Skeletal muscle tissue (tissue), 4 donors: ENCODE results near the gene SH3BP2. TPM values are rescaled to one million over a fixed set of nuclear protein-coding genes. Genes with fewer than 3 reads are reported as not detected.

Experiments
- H3K27ac ChIP-seq: one replicate; pipeline ENCODE4 v1.7.0; 2013; ENCODE audit warnings: mild to moderate bottlenecking, low read depth, low read length, inconsistent platforms
- H3K27me3 ChIP-seq, 3 donors: one replicate each; pipeline ENCODE4 v1.7.0; 2013; ENCODE audit warnings: low read length in 3 of 3; ENCODE audit not compliant: control insufficient read depth in 3 of 3, insufficient read depth in 3 of 3
- H3K36me3 ChIP-seq, 3 donors: one replicate each; pipeline ENCODE4 v1.7.0; 2013; ENCODE audit warnings: low read length in 3 of 3; ENCODE audit not compliant: control insufficient read depth in 3 of 3, insufficient read depth in 3 of 3
- H3K4me1 ChIP-seq, 3 donors: one replicate each; pipeline ENCODE4 v1.7.0; 2013; ENCODE audit warnings: low read length in 3 of 3, mild to moderate bottlenecking in 3 of 3; ENCODE audit not compliant: control insufficient read depth in 3 of 3, insufficient read depth in 3 of 3
- H3K4me3 ChIP-seq, 3 donors: one replicate each; pipeline ENCODE4 v1.7.0; 2013; ENCODE audit warnings: low read length in 3 of 3
- H3K9ac ChIP-seq, 3 donors: one replicate each; pipeline ENCODE4 v1.7.0; 2013; ENCODE audit warnings: low read length in 3 of 3, mild to moderate bottlenecking in 3 of 3, moderate library complexity in 2 of 3, low read depth in 1 of 3
- H3K9me3 ChIP-seq, 3 donors: one replicate each; pipeline ENCODE4 v1.7.0; 2013; ENCODE audit warnings: low read length in 3 of 3; ENCODE audit not compliant: control insufficient read depth in 3 of 3
- total RNA-seq: library from RNA; depleted of rRNA; stranded (reverse); fragments of >200 nt; gene quantifications from one replicate; pipeline ENCODE4 v1.2.3, GENCODE V29; 2014
- donor health status: Osteomylitis.

SH3BP2 gene
- total RNA-seq, 1 donor from 2014 or later = 7.8 TPM

DNA sequence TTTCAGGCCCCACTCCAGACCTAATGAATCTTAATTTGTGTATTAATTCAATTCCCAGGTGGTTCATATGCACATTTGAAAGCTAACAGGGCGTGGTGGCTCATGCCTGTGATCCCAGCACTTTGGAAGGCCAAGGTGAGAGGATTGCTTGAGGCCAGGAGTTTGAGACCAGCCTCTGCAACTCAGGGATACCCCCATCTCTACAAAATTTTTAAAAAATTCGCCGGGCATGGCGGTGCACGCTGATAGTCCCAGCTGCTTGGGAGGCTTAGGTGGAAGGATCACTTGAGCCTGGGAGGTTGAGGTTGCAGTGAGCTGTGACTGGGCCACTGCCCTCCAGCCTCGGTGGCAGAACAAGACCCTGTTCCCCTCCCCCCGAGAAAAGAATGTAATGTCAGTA, 82.0 kb downstream of the SH3BP2 start:
- no peak overlapping the region for H3K9ac ChIP-seq
- H3K27ac ChIP-seq = no peak overlapping the region

GRCh38 chr4:2875556-2875955, 82.7 kb downstream of the SH3BP2 start:
- Histone ChIP-seq H3K4me1 (peaks cover 9 to 27% (median 15%) of the 10 kb centered on the region in 3 donors), H3K9ac (no peak overlapping the region), H3K27ac (no peak overlapping the region)

More for the DNA sequence above, 82.0 kb downstream of the SH3BP2 start:
- Histone ChIP-seq H3K9me3 (no peaks in the 10 kb centered on the region), H3K4me3 (no peak overlapping the region), H3K4me1 (peaks cover 15 to 34% (median 19%) of the 10 kb centered on the region in 3 donors), H3K36me3 (peaks cover 4 to 15% (median 8%) of the 10 kb centered on the region in 3 donors), H3K27me3 (no peaks in the 10 kb centered on the region)

GRCh38 chr4:2878346-2878745, 85.5 kb downstream of the SH3BP2 start:
- H3K27ac ChIP-seq = no peak overlapping the region
- H3K4me3 ChIP-seq = no peak overlapping the region
- H3K36me3 ChIP-seq = peaks cover 10 to 27% (median 18%) of the 10 kb centered on the region in 3 donors
- no peaks in the 10 kb centered on the region for H3K9me3 ChIP-seq
- no peaks in the 10 kb centered on the region for H3K27me3 ChIP-seq
- H3K9ac ChIP-seq = no peak overlapping the region
- H3K4me1 ChIP-seq = peaks cover 3 to 11% (median 6%) of the 10 kb centered on the region in 3 donors

More at GRCh38 chr4:2875556-2875955, 82.7 kb downstream of the SH3BP2 start:
- Histone ChIP-seq H3K4me3 (no peak overlapping the region), H3K27me3 (no peaks in the 10 kb centered on the region), H3K36me3 (peaks cover 6 to 18% (median 12%) of the 10 kb centered on the region in 3 donors), H3K9me3 (no peaks in the 10 kb centered on the region)

- Histone ChIP-seq H3K27me3 (no peaks in the 10 kb centered on the region), H3K27ac (no peak overlapping the region), H3K4me1 (peaks cover under 1 to 8% (median 2%) of the 10 kb centered on the region in 3 donors), H3K4me3 (no peak overlapping the region), H3K36me3 (peaks cover 12 to 29% (median 19%) of the 10 kb centered on the region in 3 donors), H3K9me3 (no peaks in the 10 kb centered on the region), H3K9ac (no peak overlapping the region)
Observed at GRCh38 chr4:2879026-2879425, 86.1 kb downstream of the SH3BP2 start.

DNA sequence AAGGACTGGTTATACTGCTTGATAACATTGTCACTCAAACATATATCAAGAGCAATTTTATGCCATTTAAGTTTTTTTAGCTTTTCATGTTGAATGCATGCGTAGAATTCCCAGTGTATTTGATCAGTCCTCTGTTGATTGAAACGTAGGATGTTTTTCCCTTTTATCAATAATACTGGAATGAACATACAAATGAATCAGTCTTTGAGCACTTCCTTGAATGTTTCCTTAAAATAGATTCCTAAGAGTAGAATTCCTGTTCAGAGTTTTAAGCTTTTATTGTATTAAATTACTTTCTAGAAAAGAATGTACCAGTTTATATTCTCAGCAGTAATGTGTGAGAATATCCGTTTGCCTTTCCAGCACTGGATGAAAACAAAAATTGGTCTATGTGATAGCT, 88.5 kb downstream of the SH3BP2 start:
- Histone ChIP-seq H3K27ac (no peak overlapping the region), H3K9ac (no peak overlapping the region), H3K4me3 (no peak overlapping the region), H3K27me3 (no peaks in the 10 kb centered on the region), H3K36me3 (peaks cover 27 to 45% (median 28%) of the 10 kb centered on the region in 3 donors), H3K4me1 (peaks cover 0 to under 1% (median 0%) of the 10 kb centered on the region in 3 donors), H3K9me3 (no peaks in the 10 kb centered on the region)

DNA sequence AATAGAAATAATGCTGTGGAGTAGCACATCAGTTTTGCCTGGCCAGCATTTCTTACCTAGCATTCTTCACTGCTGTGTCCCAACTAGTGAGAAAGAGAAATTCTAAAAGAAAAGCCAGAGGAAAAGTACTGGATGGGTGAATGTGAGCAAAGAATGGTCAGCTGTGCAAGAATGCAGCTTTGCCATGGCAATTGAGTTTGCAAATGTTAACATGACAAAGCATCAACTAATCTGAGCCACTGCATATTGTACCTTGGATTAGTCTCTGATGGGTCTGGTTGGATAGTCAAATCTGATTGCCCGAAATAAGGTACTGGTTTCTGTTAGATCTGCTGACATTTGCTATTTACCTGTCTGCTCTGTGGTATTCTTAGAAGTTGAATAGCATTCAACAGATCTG, 89.5 kb downstream of the SH3BP2 start:
- no peak overlapping the region for H3K9ac ChIP-seq
- no peaks in the 10 kb centered on the region for H3K27me3 ChIP-seq
- H3K36me3 ChIP-seq = peaks cover 28 to 46% (median 31%) of the 10 kb centered on the region in 3 donors
- H3K27ac ChIP-seq = no peak overlapping the region
- no peak overlapping the region for H3K4me3 ChIP-seq
- no peaks in the 10 kb centered on the region for H3K9me3 ChIP-seq
- peaks cover 0 to 5% (median under 1%) of the 10 kb centered on the region in 3 donors for H3K4me1 ChIP-seq

DNA sequence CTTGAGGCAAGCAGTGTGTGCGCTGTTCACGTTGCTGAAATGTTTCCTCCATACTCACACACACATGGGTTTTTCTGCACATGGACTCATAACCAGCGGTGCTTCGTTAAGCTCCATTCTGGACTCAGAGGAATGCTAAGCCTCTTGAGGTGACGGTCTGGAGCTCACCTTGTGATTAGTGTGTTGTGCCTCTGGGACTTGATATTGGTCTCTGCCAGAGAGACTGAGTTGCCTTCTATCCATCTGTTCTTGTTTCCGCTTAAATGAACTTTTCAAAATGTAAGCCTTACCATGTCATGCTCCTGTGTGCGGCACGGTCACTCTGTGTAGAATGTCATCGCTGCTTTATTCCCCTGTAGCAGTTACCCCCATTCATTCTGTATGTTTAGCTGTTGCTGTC, 93.3 kb downstream of the SH3BP2 start:
- Histone ChIP-seq H3K27me3 (no peaks in the 10 kb centered on the region), H3K9me3 (no peaks in the 10 kb centered on the region), H3K27ac (no peak overlapping the region), H3K4me1 (peaks cover 3 to 12% (median 4%) of the 10 kb centered on the region in 3 donors), H3K4me3 (no peak overlapping the region), H3K9ac (no peak overlapping the region), H3K36me3 (peaks cover 22 to 36% (median 29%) of the 10 kb centered on the region in 3 donors)

- peaks cover 7 to 16% (median 8%) of the 10 kb centered on the region in 3 donors for H3K4me1 ChIP-seq
- no peak overlapping the region for H3K27ac ChIP-seq
- H3K27me3 ChIP-seq = no peaks in the 10 kb centered on the region
- no peaks in the 10 kb centered on the region for H3K9me3 ChIP-seq
- H3K9ac ChIP-seq = no peak overlapping the region
- H3K4me3 ChIP-seq = no peak overlapping the region
- H3K36me3 ChIP-seq = peaks cover 22 to 36% (median 29%) of the 10 kb centered on the region in 3 donors
Observed at GRCh38 chr4:2886622-2887021, 93.7 kb downstream of the SH3BP2 start.

DNA sequence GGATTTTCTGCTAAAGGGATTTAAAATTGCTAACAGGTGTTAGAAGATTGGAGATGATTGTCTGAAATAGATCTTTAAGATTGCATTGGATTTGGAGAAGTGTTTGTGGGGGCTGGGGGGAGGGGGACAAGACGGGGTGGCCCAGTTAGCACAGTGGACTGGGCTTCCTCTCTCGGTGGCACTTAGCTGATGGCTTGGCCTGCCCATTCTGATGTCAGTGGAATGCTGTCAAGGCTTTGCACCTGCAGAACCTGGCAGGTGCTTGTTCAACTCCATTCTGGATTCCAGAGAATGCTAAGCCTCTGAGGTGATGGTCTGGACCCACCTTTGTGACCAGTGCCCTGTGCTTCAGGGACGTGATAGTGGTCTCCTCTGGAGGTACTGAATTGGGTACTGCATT, 94.5 kb downstream of the SH3BP2 start:
- Histone ChIP-seq H3K36me3 (peaks cover 21 to 34% (median 27%) of the 10 kb centered on the region in 3 donors), H3K9ac (no peak overlapping the region), H3K27me3 (no peaks in the 10 kb centered on the region), H3K9me3 (no peaks in the 10 kb centered on the region), H3K4me3 (no peak overlapping the region), H3K27ac (no peak overlapping the region), H3K4me1 (peaks cover 8 to 17% (median 8%) of the 10 kb centered on the region in 3 donors)

GRCh38 chr4:2888886-2889285, 96.0 kb downstream of the SH3BP2 start:
- Histone ChIP-seq H3K27me3 (no peaks in the 10 kb centered on the region), H3K27ac (peak overlapping the region; percentile 57), H3K9me3 (no peaks in the 10 kb centered on the region), H3K36me3 (peaks cover 15 to 29% (median 23%) of the 10 kb centered on the region in 3 donors), H3K4me1 (peaks cover 11 to 17% (median 14%) of the 10 kb centered on the region in 3 donors), H3K9ac (no peak overlapping the region), H3K4me3 (no peak overlapping the region)
